H9 (cell line): ENCODE data around the gene CDK2AP2. TPM values are rescaled to one million over a fixed set of nuclear protein-coding genes. Genes with fewer than 3 reads are reported as not detected.
"Not testable (repeated sequence)": the region's sequence is repeated elsewhere in the genome, so short reads cannot be mapped to it uniquely, and the experiment has no call there.

ENCODE experiments used
- DNase-seq: peaks from one replicate; pipeline ENCODE4 v3.0.0-alpha.2; 2017
- H2AFZ ChIP-seq: one replicate; pipeline ENCODE4 v1.6.1; 2013; ENCODE audit warnings: mild to moderate bottlenecking, low read length, control low read depth, moderate library complexity
- H2AK5ac ChIP-seq: 2 replicates; pipeline ENCODE4 v1.6.1; 2013; ENCODE audit warnings: low read length, control low read depth, mixed read lengths; ENCODE audit not compliant: insufficient read length
- H2BK120ac ChIP-seq: one replicate; pipeline ENCODE4 v1.6.1; 2013; ENCODE audit warnings: low read depth, mild to moderate bottlenecking, low read length, control low read depth, inconsistent platforms; ENCODE audit not compliant: poor library complexity, severe bottlenecking
- H2BK12ac ChIP-seq: 2 replicates; pipeline ENCODE4 v1.6.1; 2013; ENCODE audit warnings: low read length, control low read depth, mixed read lengths, low read depth; ENCODE audit not compliant: insufficient read length
- H2BK15ac ChIP-seq: 2 replicates; pipeline ENCODE4 v1.6.1; 2013; ENCODE audit warnings: low read depth, low read length, control low read depth
- H2BK20ac ChIP-seq: one replicate; pipeline ENCODE4 v1.6.1; 2013; ENCODE audit warnings: low read depth, mild to moderate bottlenecking, low read length, control low read depth, inconsistent platforms; ENCODE audit not compliant: poor library complexity, severe bottlenecking
- H2BK5ac ChIP-seq: 2 replicates; pipeline ENCODE4 v1.6.1; 2013; ENCODE audit warnings: low read length, control low read depth, mixed read lengths; ENCODE audit not compliant: insufficient read length
- H3K14ac ChIP-seq: 2 replicates; pipeline ENCODE4 v1.6.1; 2013; ENCODE audit warnings: low read length, control low read depth; ENCODE audit not compliant: insufficient read depth
- H3K18ac ChIP-seq: 2 replicates; pipeline ENCODE4 v1.6.1; 2013; ENCODE audit warnings: low read depth, mild to moderate bottlenecking, mixed read lengths, low read length, control low read depth; ENCODE audit not compliant: insufficient read length
- H3K23ac ChIP-seq: 2 replicates; pipeline ENCODE4 v1.6.1; 2013; ENCODE audit warnings: low read length, control low read depth, mixed read lengths, low read depth; ENCODE audit not compliant: insufficient read length
- H3K23me2 ChIP-seq: 2 replicates; pipeline ENCODE4 v1.6.1; 2013; ENCODE audit warnings: low read depth, mild to moderate bottlenecking, mixed read lengths, low read length, control low read depth; ENCODE audit not compliant: insufficient read length, poor library complexity, severe bottlenecking
- H3K27ac ChIP-seq: 2 replicates; pipeline ENCODE4 v1.5.1; 2013; ENCODE audit warnings: low read length, control low read depth, mixed read lengths, low read depth; ENCODE audit not compliant: insufficient read length
- H3K27me3 ChIP-seq: 2 replicates; pipeline ENCODE4 v1.6.1; 2013; ENCODE audit warnings: low read length, control low read depth, inconsistent platforms; ENCODE audit not compliant: insufficient read depth
- H3K4ac ChIP-seq: 2 replicates; pipeline ENCODE4 v1.6.1; 2013; ENCODE audit warnings: low read depth, mild to moderate bottlenecking, control low read depth, inconsistent platforms, low read length, moderate library complexity
- H3K4me1 ChIP-seq: 2 replicates; pipeline ENCODE4 v1.6.1; 2013; ENCODE audit warnings: low read length, control low read depth, inconsistent platforms; ENCODE audit not compliant: insufficient read depth
- H3K4me2 ChIP-seq: 2 replicates; pipeline ENCODE4 v1.6.1; 2013; ENCODE audit warnings: low read length, control low read depth, mixed read lengths; ENCODE audit not compliant: insufficient read length, insufficient read depth
- H3K56ac ChIP-seq: 2 replicates; pipeline ENCODE4 v1.6.1; 2013; ENCODE audit warnings: low read depth, mild to moderate bottlenecking, mixed read lengths, low read length, control low read depth; ENCODE audit not compliant: insufficient read length
- H3K79me1 ChIP-seq: 2 replicates; pipeline ENCODE4 v1.6.1; 2013; ENCODE audit warnings: low read depth, mild to moderate bottlenecking, moderate library complexity, low read length, control low read depth, inconsistent platforms; ENCODE audit not compliant: insufficient read depth, poor library complexity, severe bottlenecking
- H3K79me2 ChIP-seq: 2 replicates; pipeline ENCODE4 v1.6.1; 2013; ENCODE audit warnings: low read length, control low read depth, inconsistent platforms; ENCODE audit not compliant: insufficient read depth
- H3K9ac ChIP-seq: 2 replicates; pipeline ENCODE4 v1.6.1; 2013; ENCODE audit warnings: low read length, control low read depth, mixed read lengths; ENCODE audit not compliant: insufficient read length; ENCODE audit errors: extremely low read depth
- H3K9me3 ChIP-seq: one replicate; pipeline ENCODE4 v1.6.1; 2013; ENCODE audit warnings: low read depth, low read length, inconsistent platforms; ENCODE audit not compliant: control insufficient read depth
- H3T11ph ChIP-seq: one replicate; pipeline ENCODE4 v1.6.1; 2013; ENCODE audit warnings: mild to moderate bottlenecking, low read length, control low read depth, inconsistent platforms
- H4K20me1 ChIP-seq: one replicate; pipeline ENCODE4 v1.6.1; 2013; ENCODE audit not compliant: control insufficient read depth, insufficient read length, insufficient read depth
- H4K5ac ChIP-seq: 2 replicates; pipeline ENCODE4 v1.6.1; 2013; ENCODE audit warnings: low read depth, mild to moderate bottlenecking, mixed read lengths, low read length, control low read depth; ENCODE audit not compliant: insufficient read length
- H4K8ac ChIP-seq: replicated peaks from 2 replicates; pipeline ENCODE4 v1.6.1; 2013; ENCODE audit warnings: low read length, control low read depth, mixed read lengths, low read depth; ENCODE audit not compliant: insufficient read length
- H4K91ac ChIP-seq: 2 replicates; pipeline ENCODE4 v1.6.1; 2013; ENCODE audit warnings: low read depth, mild to moderate bottlenecking, moderate library complexity, mixed read lengths, low read length, control low read depth; ENCODE audit not compliant: insufficient read length
- H3K27ac Mint-ChIP-seq, 3 experiments: 2 replicates in 2 of 3; 3 replicates in 1 of 3; pipeline ENCODE4 v1.8.0; 2020 to 2021; ENCODE audit warnings: mixed read lengths in 3 of 3, mild to moderate bottlenecking in 1 of 3, moderate library complexity in 1 of 3
- H3K27me3 Mint-ChIP-seq: 2 replicates; pipeline ENCODE4 v1.8.0; 2021; ENCODE audit warnings: low read depth, mild to moderate bottlenecking, moderate library complexity, mixed read lengths
- H3K36me3 Mint-ChIP-seq, 3 experiments: 2 replicates in 2 of 3; 3 replicates in 1 of 3; pipeline ENCODE4 v1.8.0; 2020 to 2021; ENCODE audit warnings: low read depth in 3 of 3, mixed read lengths in 3 of 3; ENCODE audit not compliant: insufficient read depth in 1 of 3
- H3K4me1 Mint-ChIP-seq, 2 experiments: 2 replicates each; pipeline ENCODE4 v1.8.0; 2020; ENCODE audit warnings: mixed read lengths in 2 of 2
- H3K4me3 Mint-ChIP-seq, 2 experiments: 2 replicates in 1 of 2; 3 replicates in 1 of 2; pipeline ENCODE4 v1.8.0; 2020 to 2021; ENCODE audit warnings: mild to moderate bottlenecking in 2 of 2, mixed read lengths in 2 of 2, moderate library complexity in 1 of 2
- H3K9me3 Mint-ChIP-seq, 2 experiments: 2 replicates in 1 of 2; 3 replicates in 1 of 2; pipeline ENCODE4 v1.8.0; 2020; ENCODE audit warnings: mild to moderate bottlenecking in 2 of 2, mixed read lengths in 2 of 2, moderate library complexity in 1 of 2
- whole genome bisulfite sequencing: extraction: QIAGEN DNeasy Blood & Tissue Kit; methylation state at CpG from one replicate; pipeline ENCODE4 v1.1.7; 2013; ENCODE audit warnings: missing lambda C conversion rate, low lambda C conversion rate, mixed read lengths; ENCODE audit not compliant: insufficient read length; ENCODE audit errors: extremely low coverage; 5-methylcytosine and 5-hydroxymethylcytosine counted together
- total RNA-seq: library from RNA; stranded (reverse); gene quantifications from 2 replicates; pipeline ENCODE4 v1.2.1, GENCODE V29; 2021
- TF ChIP-seq, protein P1 (sequence below): fragments of 200-600 bp; sonication (generic); conservative IDR thresholded peaks from 3 replicates; pipeline ENCODE4 v1.8.0; 2021; ENCODE audit warnings: antibody characterized with exemption, mild to moderate bottlenecking

The CDK2AP2 gene
- total RNA-seq, 1 experiment from 2014 or later: 36.1 TPM

DNA sequence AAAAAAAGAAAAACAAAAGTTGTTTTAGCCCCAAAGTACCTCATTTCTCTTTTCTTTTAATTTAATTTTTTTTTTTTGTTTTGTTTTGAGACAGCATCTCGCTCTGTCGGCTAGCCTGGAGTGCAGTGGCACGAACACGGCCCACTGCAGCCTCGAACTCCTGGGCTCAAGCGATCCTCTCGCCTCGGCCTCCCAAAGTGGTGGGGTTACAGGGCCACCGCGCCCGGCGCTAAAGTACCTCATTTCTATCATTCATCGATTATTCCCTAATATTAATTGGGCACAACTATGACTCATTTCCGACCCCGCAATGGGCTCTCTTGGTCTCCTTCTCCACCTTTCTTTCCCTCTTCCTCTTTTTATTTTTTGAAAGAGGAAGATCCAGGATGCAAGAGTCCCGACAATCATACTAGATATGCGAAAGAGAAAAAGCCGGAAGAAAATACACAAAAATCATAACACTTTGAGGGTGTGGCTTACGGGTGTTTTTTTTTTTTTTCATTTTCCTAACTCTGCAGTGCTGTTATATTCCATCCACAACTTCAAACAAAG, 25.6 kb downstream of the CDK2AP2 start:
- no CpG with 5 or more reads among the region's 19 CpGs for WGBS
- Histone ChIP-seq H3K9me3 (no peaks in the 10 kb centered on the region), H3K79me2 (no peaks in the 10 kb centered on the region), H4K5ac (no peak overlapping the region), H3K4me1 (no peaks in the 10 kb centered on the region; the same call in 1 of the 2 replicates), H2BK120ac (no peak overlapping the region), H2BK15ac (no peak overlapping the region), H2BK20ac (no peak overlapping the region), H3T11ph (no peak overlapping the region), H3K27ac (no peak overlapping the region), H3K27me3 (no peaks in the 10 kb centered on the region; the same call in 1 of the 2 replicates), H2AK5ac (no peak overlapping the region), H3K9ac (no peak overlapping the region), H3K4ac (no peak overlapping the region), H3K14ac (no peak overlapping the region), H4K91ac (no peak overlapping the region), H3K4me2 (peak overlapping the region; percentile 7), H3K79me1 (no peaks in the 10 kb centered on the region), H3K18ac (no peak overlapping the region), H3K23ac (no peak overlapping the region), H2BK12ac (no peak overlapping the region), H4K8ac (no peak overlapping the region), H3K56ac (no peak overlapping the region), H3K23me2 (no peaks in the 10 kb centered on the region), H2BK5ac (no peak overlapping the region), H2AFZ (no peak overlapping the region), H4K20me1 (no peaks in the 10 kb centered on the region)
- peaks cover 19 to 25% of the 10 kb centered on the region in 2 experiments for H3K4me1 Mint-ChIP-seq
- peak overlapping the region; percentile 83 to 84 for H3K4me3 Mint-ChIP-seq
- peaks cover 30% of the 10 kb centered on the region for H3K27me3 Mint-ChIP-seq
- peak overlapping the region in 1 of 3 experiments; percentile 87; a peak in 1 of 7 replicates for H3K27ac Mint-ChIP-seq
- DNase-seq: no peak
- TF ChIP-seq, protein P1, sequence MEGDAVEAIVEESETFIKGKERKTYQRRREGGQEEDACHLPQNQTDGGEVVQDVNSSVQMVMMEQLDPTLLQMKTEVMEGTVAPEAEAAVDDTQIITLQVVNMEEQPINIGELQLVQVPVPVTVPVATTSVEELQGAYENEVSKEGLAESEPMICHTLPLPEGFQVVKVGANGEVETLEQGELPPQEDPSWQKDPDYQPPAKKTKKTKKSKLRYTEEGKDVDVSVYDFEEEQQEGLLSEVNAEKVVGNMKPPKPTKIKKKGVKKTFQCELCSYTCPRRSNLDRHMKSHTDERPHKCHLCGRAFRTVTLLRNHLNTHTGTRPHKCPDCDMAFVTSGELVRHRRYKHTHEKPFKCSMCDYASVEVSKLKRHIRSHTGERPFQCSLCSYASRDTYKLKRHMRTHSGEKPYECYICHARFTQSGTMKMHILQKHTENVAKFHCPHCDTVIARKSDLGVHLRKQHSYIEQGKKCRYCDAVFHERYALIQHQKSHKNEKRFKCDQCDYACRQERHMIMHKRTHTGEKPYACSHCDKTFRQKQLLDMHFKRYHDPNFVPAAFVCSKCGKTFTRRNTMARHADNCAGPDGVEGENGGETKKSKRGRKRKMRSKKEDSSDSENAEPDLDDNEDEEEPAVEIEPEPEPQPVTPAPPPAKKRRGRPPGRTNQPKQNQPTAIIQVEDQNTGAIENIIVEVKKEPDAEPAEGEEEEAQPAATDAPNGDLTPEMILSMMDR: no peak
- peaks cover 2% of the 10 kb centered on the region in 2 experiments; a peak in 2 of 5 replicates for H3K9me3 Mint-ChIP-seq
- H3K36me3 Mint-ChIP-seq: peaks cover under 1 to 5% (median 4%) of the 10 kb centered on the region in 3 experiments; a peak in 4 of 7 replicates

DNA sequence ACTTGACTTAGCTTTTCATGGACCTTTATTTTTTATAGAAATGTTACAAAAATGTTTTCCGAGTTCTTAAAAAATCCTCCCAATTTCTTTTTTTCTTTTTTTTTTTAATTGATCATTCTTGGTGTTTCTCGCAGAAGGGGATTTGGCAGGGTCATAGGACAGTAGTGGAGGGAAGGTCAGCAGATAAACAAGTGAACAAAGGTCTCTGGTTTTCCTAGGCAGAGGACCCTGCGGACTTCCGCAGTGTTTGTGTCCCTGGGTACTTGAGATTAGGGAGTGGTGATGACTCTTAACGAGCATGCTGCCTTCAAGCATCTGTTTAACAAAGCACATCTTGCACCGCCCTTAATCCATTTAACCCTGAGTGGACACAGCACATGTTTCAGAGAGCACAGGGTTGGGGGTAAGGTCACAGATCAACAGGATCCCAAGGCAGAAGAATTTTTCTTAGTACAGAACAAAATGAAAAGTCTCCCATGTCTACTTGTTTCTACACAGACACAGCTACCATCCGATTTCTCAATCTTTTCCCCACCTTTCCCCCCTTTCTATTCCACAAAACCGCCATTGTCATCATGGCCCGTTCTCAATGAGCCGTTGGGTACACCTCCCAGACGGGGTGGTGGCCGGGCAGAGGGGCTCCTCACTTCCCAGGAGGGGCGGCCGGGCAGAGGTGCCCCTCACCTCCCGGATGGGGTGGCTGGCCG, 30.5 kb downstream of the CDK2AP2 start:
- H4K91ac ChIP-seq, H2BK20ac ChIP-seq, H3T11ph ChIP-seq, H4K20me1 ChIP-seq, H3K4me1 Mint-ChIP-seq, H4K8ac ChIP-seq, H3K23ac ChIP-seq, H3K56ac ChIP-seq, H3K4me3 Mint-ChIP-seq, H2AFZ ChIP-seq, H3K27me3 ChIP-seq, H3K23me2 ChIP-seq, H2BK12ac ChIP-seq, DNase-seq, H3K14ac ChIP-seq, H3K27ac ChIP-seq, H3K79me1 ChIP-seq, H2AK5ac ChIP-seq, H4K5ac ChIP-seq, H3K4ac ChIP-seq, H2BK120ac ChIP-seq, H3K9me3 Mint-ChIP-seq, H2BK15ac ChIP-seq, H2BK5ac ChIP-seq, H3K9ac ChIP-seq, H3K9me3 ChIP-seq, H3K79me2 ChIP-seq, H3K4me2 ChIP-seq, H3K18ac ChIP-seq, H3K36me3 Mint-ChIP-seq, H3K4me1 ChIP-seq: not testable (repeated sequence)
- H3K27ac Mint-ChIP-seq: 0 out of 7 replicates have a peak overlapping the region, but pooled peaks of 1 of the 3 experiments have one; percentile 44
- WGBS: no CpG with 5 or more reads among the region's 16 CpGs
- H3K27me3 Mint-ChIP-seq: peaks cover 21% of the 10 kb centered on the region
